ENCODE results near the gene RTL10. TPM values are rescaled to one million over a fixed set of nuclear protein-coding genes. Genes with fewer than 3 reads are reported as not detected.

The RTL10 gene
- total and polyA plus RNA-seq, 4 donors: 7.4 to 22.7 (median 11.6) TPM

DNA sequence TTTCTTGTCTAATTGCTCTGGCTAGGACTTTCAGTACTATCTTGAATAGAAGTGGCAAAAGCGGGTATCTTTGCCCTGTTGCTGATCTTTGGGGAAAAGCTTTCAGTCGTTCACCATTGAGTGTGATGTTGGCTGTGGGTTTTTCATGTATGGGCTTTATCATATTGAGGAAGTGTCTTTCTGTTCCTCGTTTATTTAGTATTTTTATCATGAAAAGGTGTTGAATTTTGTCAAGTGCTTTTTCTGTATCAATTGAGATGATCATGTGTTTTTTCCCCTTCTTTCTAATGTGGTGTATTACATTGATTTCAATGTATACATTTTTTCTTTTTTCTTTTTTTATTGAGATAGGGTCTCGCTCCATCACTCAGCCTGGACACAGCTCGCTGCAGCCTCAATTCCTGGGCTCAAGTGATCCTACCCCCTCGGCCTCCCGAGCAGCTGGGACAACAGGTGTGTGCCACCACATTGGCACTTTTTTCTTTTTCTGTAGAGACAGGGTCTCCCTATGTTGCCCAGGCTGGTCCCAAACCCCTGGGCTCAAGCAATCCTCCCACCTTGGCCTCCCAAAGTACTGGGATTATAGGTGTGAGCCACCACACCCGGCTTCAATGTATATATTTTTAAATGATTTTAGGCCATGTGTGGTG, 5.3 kb upstream of the RTL10 start:
- Histone ChIP-seq H3K9ac (ENCODE audit: insufficient read depth in 1 of 2, low read length in 2 of 2) (no peak overlapping the region), H3K9me3 (ENCODE audit: control insufficient read depth in 4 of 4, insufficient read depth in 3 of 4, low read length in 3 of 4) (no peaks in the 10 kb centered on the region), H3K4me3 (no peak overlapping the region), H3K4me1 (ENCODE audit: control insufficient read depth in 5 of 5, insufficient read depth in 5 of 5, low read length in 5 of 5) (peaks cover 0 to 10% (median 3%) of the 10 kb centered on the region in 5 donors), H3K27me3 (ENCODE audit: control insufficient read depth in 3 of 3, insufficient read depth in 3 of 3, low read length in 2 of 3) (no peaks in the 10 kb centered on the region), H3K27ac (ENCODE audit: low read depth in 1 of 2, low read length in 1 of 2) (no peak overlapping the region), H3K36me3 (ENCODE audit: control insufficient read depth in 4 of 4, insufficient read depth in 4 of 4, low read length in 4 of 4) (no peaks in the 10 kb centered on the region)
- 93% methylated on average over 8 of the region's 8 CpGs for WGBS, 2 donors
- DNase-seq (no peak), ATAC-seq (ENCODE audit: insufficient read depth, low FRiP score) (no peak)
- TF ChIP-seq, protein P1, sequence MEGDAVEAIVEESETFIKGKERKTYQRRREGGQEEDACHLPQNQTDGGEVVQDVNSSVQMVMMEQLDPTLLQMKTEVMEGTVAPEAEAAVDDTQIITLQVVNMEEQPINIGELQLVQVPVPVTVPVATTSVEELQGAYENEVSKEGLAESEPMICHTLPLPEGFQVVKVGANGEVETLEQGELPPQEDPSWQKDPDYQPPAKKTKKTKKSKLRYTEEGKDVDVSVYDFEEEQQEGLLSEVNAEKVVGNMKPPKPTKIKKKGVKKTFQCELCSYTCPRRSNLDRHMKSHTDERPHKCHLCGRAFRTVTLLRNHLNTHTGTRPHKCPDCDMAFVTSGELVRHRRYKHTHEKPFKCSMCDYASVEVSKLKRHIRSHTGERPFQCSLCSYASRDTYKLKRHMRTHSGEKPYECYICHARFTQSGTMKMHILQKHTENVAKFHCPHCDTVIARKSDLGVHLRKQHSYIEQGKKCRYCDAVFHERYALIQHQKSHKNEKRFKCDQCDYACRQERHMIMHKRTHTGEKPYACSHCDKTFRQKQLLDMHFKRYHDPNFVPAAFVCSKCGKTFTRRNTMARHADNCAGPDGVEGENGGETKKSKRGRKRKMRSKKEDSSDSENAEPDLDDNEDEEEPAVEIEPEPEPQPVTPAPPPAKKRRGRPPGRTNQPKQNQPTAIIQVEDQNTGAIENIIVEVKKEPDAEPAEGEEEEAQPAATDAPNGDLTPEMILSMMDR (IDR thresholded peaks at IDR 0.05; ENCODE audit: control extremely low read depth, extremely low read depth): no peak

- TF ChIP-seq, protein P1 (IDR thresholded peaks at IDR 0.05; ENCODE audit: control extremely low read depth, extremely low read depth): no peak
- H3K27me3 ChIP-seq (ENCODE audit: control insufficient read depth in 3 of 3, insufficient read depth in 3 of 3, low read length in 2 of 3): no peaks in the 10 kb centered on the region
Measured at GRCh38 chr22:19857382-19857781, 2.7 kb upstream of the RTL10 start.

GRCh38 chr22:19855504-19856409, 1.1 kb upstream of the RTL10 start:
- DNase-seq (peak; percentile 64 to 75 (median 68)), ATAC-seq (ENCODE audit: insufficient read depth, low FRiP score) (peak; percentile 0)
- no peaks in the 10 kb centered on the region for H3K9me3 ChIP-seq (ENCODE audit: control insufficient read depth in 4 of 4, insufficient read depth in 3 of 4, low read length in 3 of 4)
- peak overlapping the region; percentile 83 for H3K4me3 ChIP-seq
- 6 to 7% methylated on average over 24 of the region's 24 CpGs for WGBS, 2 donors
- H3K27ac ChIP-seq (ENCODE audit: low read depth in 1 of 2, low read length in 1 of 2): peak overlapping the region; percentile 95 to 98
- TF ChIP-seq, protein P1 (IDR thresholded peaks at IDR 0.05; ENCODE audit: control extremely low read depth, extremely low read depth): no peak
- H3K4me1 ChIP-seq (ENCODE audit: control insufficient read depth in 5 of 5, insufficient read depth in 5 of 5, low read length in 5 of 5): peaks cover 0 to 35% (median 18%) of the 10 kb centered on the region in 5 donors
- H3K27me3 ChIP-seq (ENCODE audit: control insufficient read depth in 3 of 3, insufficient read depth in 3 of 3, low read length in 2 of 3): no peaks in the 10 kb centered on the region
- H3K36me3 ChIP-seq (ENCODE audit: control insufficient read depth in 4 of 4, insufficient read depth in 4 of 4, low read length in 4 of 4): peaks cover 0 to 14% (median 2%) of the 10 kb centered on the region in 4 donors
- H3K9ac ChIP-seq (ENCODE audit: insufficient read depth in 1 of 2, low read length in 2 of 2): peak overlapping the region; percentile 31 to 53

More at GRCh38 chr22:19857382-19857781, 2.7 kb upstream of the RTL10 start:
- H3K9ac ChIP-seq (ENCODE audit: insufficient read depth in 1 of 2, low read length in 2 of 2): no peak overlapping the region
- H3K9me3 ChIP-seq (ENCODE audit: control insufficient read depth in 4 of 4, insufficient read depth in 3 of 4, low read length in 3 of 4): no peaks in the 10 kb centered on the region
- DNase-seq: no peak
- peaks cover 0 to 26% (median 6%) of the 10 kb centered on the region in 5 donors for H3K4me1 ChIP-seq (ENCODE audit: control insufficient read depth in 5 of 5, insufficient read depth in 5 of 5, low read length in 5 of 5)
- H3K4me3 ChIP-seq: no peak overlapping the region
- no peak for ATAC-seq (ENCODE audit: insufficient read depth, low FRiP score)
- WGBS, 2 donors: 98% methylated on average over 3 of the region's 3 CpGs
- peaks cover 0 to under 1% (median 0%) of the 10 kb centered on the region in 4 donors for H3K36me3 ChIP-seq (ENCODE audit: control insufficient read depth in 4 of 4, insufficient read depth in 4 of 4, low read length in 4 of 4)
- no peak overlapping the region for H3K27ac ChIP-seq (ENCODE audit: low read depth in 1 of 2, low read length in 1 of 2)

All from lung (tissue), 12 donors.